Suppressor macrophage treated with lipopolysaccharide for 4 hours (primary cell): ENCODE measurements around the gene ZNF423.

Experiments used
- DNase-seq: peaks from one replicate; pipeline ENCODE4 v3.0.0-alpha.2; 2020

ZNF423 gene

DNA sequence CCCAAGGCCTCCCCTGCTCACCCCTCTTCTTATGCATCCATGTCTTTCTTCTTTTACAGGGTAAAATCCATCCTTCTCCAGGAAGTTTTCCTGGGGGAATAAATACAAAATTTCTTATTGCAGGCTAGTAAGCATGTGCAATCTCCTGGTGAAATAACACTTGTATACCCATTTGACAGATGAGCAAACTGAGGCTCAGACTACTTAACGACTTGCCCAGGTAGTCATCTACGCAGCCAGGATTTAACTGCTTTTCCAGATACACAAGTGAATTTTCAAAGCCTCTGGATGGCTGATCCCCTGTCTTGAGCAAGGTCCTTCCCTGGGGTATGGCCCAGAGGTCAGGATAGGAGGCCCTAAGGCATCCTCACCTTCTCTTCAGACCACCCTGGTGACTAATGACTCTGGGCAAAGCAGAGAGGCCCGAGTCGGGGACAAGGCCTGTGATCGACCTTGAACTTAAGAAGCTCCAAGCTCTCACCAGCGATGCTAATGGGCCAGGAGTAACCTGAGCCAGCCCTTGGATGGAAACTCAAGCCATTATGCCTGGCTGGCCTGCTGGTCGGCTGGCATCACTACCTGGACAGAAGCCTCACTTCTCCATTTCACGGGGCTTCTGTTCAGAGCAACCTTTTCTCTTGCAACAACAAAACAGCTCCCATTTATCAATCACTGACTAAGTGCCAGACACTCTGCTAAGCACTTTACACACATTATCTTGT is 33.1 kb downstream of the ZNF423 start:
- DNase-seq: no peak

DNA sequence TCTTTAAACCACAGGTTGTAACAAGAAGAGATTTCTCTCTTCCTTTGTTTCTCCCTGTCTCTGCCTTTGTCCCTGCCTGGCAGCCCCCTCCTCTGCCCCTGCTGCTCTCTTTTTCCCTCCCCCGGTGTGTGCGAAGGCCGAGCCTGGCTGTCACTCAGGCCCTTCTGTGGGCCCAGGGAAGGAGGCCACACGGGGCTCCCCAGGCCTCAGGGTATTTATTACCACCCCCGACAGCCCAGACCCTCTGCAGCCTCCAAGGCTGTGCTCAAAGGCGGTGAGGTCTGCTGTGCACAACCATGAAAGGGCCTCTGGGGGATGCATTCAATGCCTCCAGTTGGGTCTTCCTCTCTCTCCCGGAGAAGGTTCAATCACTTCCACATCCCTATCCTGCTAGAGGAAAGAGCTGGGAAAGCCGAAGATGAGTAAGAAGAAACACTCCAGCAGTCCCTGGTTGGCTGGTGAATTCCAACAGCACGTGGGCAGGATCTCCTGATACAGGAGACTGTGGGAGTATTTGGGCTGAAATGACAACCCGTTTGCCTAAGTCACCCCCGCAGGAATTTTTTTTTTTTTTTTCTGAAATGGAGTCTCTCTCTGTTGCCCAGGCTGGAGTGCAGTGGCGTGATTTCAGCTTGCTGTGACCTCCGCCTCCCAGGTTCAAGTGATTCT is 34.2 kb downstream of the ZNF423 start:
- DNase-seq: no peak

- DNase-seq: no peak
These were observed 34.8 kb downstream of the ZNF423 start for GRCh38 chr16:49821156-49821555.

- DNase-seq: no peak
These were observed 38.0 kb downstream of the ZNF423 start for GRCh38 chr16:49817754-49818507.

DNA sequence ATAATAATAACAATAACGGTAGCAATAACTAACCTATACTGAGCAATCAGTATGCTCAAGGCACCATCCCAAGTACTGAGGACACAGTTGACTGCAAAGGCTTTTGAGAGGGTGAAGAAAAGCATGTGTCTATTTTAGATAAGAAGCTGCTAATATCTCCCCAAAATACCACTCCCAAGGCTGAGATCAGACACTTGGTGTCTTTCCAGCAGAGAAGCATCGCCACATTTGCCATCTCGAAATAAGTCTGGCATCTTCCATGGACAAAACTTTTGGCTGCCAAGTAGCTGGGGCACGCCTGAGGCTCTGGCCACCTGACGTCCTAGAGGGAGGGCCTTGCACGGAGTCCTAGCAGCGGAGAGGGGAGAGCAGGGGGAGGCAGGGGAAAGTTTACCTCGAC is 39.0 kb downstream of the ZNF423 start:
- DNase-seq: no peak

DNA sequence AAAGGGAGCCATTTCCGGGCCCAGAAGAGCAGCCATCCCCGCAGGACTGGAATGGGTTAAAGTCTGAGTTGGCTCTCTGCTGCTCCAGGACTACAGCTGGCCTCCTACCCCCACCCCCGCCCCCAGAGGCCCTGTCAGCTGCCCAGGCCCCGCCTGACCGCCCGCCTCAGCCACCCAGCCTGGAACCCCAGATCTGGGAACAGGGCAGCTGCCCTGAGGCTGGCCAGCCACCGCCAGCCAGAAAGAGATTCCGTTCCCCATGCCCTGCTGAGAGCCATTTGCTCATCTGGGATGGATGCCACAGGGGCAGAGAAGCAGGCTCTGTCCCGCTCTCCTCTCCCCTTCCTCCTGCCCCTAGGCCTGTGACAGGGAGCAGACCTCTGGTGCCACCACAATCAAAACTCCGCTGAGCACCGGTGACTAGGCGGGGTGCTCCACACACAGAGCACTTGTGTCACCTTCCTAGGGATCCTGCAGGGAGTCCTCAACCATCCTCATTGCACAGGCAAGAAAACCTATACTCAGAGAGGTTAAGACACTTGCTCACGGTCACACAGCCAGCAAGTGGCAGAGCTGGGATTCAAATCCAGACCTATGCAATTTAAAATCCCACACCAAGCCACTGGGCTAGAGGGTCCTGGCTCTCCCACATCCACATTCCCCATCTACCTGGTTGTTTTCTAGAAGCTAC is 44.1 kb downstream of the ZNF423 start:
- no peak for DNase-seq

DNA sequence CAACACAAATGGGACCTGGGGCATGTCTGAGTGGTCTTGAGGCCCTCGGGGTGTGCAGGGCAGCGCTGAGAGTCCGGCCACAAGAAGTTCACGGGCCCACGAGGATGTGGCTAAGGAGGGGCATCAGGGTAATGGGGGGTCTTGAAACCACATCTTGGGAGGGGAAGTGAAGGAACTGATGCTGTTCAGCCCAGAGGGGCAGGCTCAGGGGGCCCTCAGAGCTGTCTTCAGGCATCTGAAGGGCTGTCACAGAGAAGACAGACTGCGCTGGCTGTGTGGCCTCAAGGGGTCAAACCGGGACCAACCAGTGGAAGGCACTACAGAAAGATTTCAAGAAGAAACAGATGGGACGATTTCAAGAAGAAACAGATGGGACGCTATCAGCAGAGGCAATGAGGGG is 45.1 kb downstream of the ZNF423 start:
- no peak for DNase-seq

DNA sequence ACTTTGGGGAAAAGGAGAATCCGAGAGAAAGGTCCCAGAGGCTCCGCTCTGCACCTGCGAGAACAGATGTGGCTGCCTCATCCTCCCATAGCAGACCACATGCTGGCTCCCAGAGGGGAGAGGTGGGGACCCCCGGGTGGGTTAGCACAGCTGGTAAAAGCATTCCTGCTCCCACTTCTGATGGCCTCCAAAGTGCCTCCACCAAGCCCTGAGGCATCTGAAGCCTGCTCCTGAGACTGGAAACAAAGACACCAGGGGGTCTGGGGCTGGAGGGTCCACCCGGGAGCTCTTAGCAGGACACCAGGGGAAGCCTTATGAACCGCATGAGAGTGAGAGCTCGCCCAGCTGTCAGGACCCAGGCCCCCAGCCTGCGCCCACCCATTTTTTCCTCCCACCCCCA is 46.4 kb downstream of the ZNF423 start:
- DNase-seq: no peak

DNA sequence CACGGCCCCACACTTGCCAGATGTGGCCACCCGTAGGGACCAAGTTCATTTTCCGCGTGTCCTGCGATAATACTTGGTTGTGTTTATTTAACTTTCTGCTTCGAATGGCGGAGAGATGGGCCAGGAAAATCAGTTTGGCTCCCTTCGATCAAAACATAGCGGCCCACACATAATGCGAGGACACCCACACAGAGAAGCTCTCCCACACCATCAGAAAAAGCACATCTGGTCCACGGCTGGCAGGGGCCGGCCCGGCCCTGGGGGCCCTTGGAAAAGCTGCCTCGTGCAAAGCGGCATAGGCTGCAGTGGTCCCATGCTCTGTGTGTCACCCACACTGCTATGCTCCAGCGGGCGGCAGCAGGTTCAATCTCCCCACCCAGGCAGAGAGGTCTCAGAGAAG is 46.9 kb downstream of the ZNF423 start:
- DNase-seq: no peak

- DNase-seq: no peak
These were observed 49.5 kb downstream of the ZNF423 start for GRCh38 chr16:49806446-49806845.

DNA sequence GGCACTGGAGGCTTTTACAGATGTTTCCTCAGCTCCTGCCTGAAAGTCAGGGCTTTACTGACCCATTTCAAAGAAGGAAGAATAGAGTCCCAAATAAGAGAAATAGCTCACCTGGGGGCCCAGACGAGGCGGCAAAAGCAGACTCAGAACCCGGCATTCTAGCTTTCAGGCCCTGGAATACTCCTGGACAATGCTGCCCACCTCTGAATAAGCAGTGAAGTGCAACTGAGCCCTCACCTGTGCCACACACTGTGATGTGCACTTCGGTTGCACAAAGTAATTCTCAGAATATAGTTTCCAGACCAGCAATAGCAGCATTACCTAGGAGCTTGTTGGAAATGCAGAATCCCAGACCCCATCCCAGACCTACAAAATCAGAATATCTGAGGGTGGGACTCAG is 54.6 kb downstream of the ZNF423 start:
- DNase-seq: no peak

GRCh38 chr16:49800876-49801275 is 55.0 kb downstream of the ZNF423 start:
- peak; percentile 22 for DNase-seq

DNA sequence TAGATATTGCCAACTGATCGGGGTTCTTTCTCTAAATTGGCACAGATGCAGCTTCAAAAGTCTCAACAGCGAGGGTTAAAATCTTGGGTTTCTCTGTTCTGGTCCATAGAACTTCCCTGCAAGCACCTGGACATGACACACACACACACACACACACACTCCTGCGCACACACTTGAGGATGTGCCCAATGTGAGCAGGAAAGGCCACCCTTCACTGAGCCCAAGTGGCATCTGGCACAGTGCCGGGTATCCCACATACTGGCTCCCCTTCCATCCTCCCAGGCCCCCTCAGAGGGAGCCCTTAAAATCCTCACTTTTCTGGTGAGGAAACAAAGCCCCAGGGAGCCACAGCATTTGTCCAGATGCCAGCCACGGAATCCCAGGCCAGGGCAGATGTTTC is 55.5 kb downstream of the ZNF423 start:
- no peak for DNase-seq

GRCh38 chr16:49799172-49799571 is 56.7 kb downstream of the ZNF423 start:
- no peak for DNase-seq

DNA sequence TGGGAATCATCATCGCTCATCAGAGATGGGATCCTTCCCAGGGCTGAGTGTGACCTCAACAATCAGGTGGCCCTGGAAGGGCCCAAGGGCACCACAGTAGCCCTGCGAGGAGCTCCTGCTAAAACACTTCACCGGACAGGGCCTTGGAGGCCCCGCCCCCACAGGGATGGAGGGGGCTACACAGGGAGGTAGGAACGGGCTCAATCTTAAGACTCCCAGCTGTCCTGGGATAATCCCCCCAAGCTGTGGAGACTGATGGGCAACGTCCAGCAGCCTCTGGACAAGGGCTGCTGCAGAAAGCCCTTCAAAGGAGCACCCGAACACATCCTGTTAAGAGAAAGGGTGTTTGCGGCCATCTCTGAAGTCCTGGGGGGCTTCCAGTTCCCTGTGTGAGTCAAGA is 60.4 kb downstream of the ZNF423 start:
- DNase-seq: no peak

GRCh38 chr16:49793244-49793643 is 62.7 kb downstream of the ZNF423 start:
- DNase-seq: no peak

DNA sequence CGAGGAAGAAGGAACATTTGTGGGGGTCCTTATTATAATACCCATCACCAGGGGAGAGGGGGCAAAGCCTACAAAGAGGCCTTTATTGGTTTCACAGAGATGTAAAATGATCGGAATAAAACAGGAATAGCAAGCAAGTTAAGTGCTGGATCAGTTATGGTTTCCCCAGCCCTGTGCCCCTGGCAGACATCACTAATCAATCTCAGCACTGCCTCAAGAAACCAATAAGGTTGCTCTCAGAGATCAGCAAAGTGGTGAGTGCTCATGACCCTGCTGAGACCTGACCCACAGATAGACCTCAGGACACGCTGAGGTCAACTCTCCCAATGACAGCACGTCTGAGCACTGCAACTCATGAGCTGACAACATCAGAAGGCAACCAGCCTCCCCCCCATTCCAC is 66.3 kb downstream of the ZNF423 start:
- DNase-seq: no peak

GRCh38 chr16:49788986-49789385 is 66.9 kb downstream of the ZNF423 start:
- DNase-seq: no peak

GRCh38 chr16:49788572-49788971 is 67.3 kb downstream of the ZNF423 start:
- no peak for DNase-seq

GRCh38 chr16:49786926-49787557 is 68.9 kb downstream of the ZNF423 start:
- DNase-seq: no peak

- no peak for DNase-seq
These were observed 69.9 kb downstream of the ZNF423 start for GRCh38 chr16:49785970-49786369.

- no peak for DNase-seq
These were observed 73.5 kb downstream of the ZNF423 start for GRCh38 chr16:49782405-49782804.

- no peak for DNase-seq
These were observed 74.5 kb downstream of the ZNF423 start for GRCh38 chr16:49781401-49781800.
